MM.1S (cell line): ENCODE data around the gene DLAT.
"Not testable (repeated sequence)": the region's sequence is repeated elsewhere in the genome, so short reads cannot be mapped to it uniquely, and the experiment has no call there.

Experiments used
- DNase-seq: peaks from one replicate; pipeline ENCODE4 v3.0.0-alpha.2; 2015
- H2AFZ ChIP-seq: fragments of 300-600 bp; sonication (generic); 2 replicates; pipeline ENCODE4 v1.6.0; 2016; ENCODE audit warnings: antibody characterized with exemption, low read length
- H3F3A ChIP-seq: fragments of 300-600 bp; sonication (generic); 2 replicates; pipeline ENCODE4 v1.6.1; 2016; ENCODE audit warnings: mild to moderate bottlenecking, antibody characterized with exemption, low read length, moderate library complexity, mixed read lengths; ENCODE audit not compliant: insufficient read depth
- H3K27ac ChIP-seq: fragments of 300-600 bp; sonication (generic); 2 replicates; pipeline ENCODE4 v1.5.1; 2016; ENCODE audit warnings: mild to moderate bottlenecking, low read length
- H3K27me3 ChIP-seq: fragments of 300-600 bp; sonication (generic); replicated peaks from 2 replicates; pipeline ENCODE4 v1.6.0; 2016; ENCODE audit warnings: low read length; ENCODE audit not compliant: insufficient read depth
- H3K36me3 ChIP-seq: fragments of 300-600 bp; sonication (generic); replicated peaks from 2 replicates; pipeline ENCODE4 v1.6.1; 2016; ENCODE audit warnings: mild to moderate bottlenecking, low read length, mixed read lengths; ENCODE audit not compliant: insufficient read depth
- H3K4me1 ChIP-seq: fragments of 300-600 bp; sonication (generic); 2 replicates; pipeline ENCODE4 v1.6.1; 2016; ENCODE audit warnings: low read length, mixed read lengths
- H3K4me2 ChIP-seq: fragments of 300-600 bp; sonication (generic); 2 replicates; pipeline ENCODE4 v1.6.0; 2016; ENCODE audit warnings: low read depth, low read length
- H3K4me3 ChIP-seq: fragments of 300-600 bp; sonication (generic); 2 replicates; pipeline ENCODE4 v1.5.1; 2016; ENCODE audit warnings: low read length, mixed read lengths
- H3K79me2 ChIP-seq: fragments of 300-600 bp; sonication (generic); 2 replicates; pipeline ENCODE4 v1.6.1; 2016; ENCODE audit warnings: mixed run types, low read length, mixed read lengths
- H3K9ac ChIP-seq: fragments of 300-600 bp; sonication (generic); 2 replicates; pipeline ENCODE4 v1.6.1; 2016; ENCODE audit warnings: low read length, mixed read lengths
- H3K9me2 ChIP-seq: fragments of 300-600 bp; sonication (generic); replicated peaks from 2 replicates; pipeline ENCODE4 v1.6.1; 2016; ENCODE audit warnings: mild to moderate bottlenecking, low read length, mixed read lengths; ENCODE audit not compliant: insufficient read depth
- H3K9me3 ChIP-seq: fragments of 300-600 bp; sonication (generic); replicated peaks from 2 replicates; pipeline ENCODE4 v1.6.1; 2016; ENCODE audit warnings: mild to moderate bottlenecking, low read length, mixed read lengths; ENCODE audit not compliant: insufficient read depth
- H4K20me1 ChIP-seq: fragments of 300-600 bp; sonication (generic); 2 replicates; pipeline ENCODE4 v1.6.1; 2016; ENCODE audit warnings: mild to moderate bottlenecking, low read length, moderate library complexity, mixed read lengths; ENCODE audit not compliant: insufficient read depth
- EZH2 ChIP-seq: fragments of 300-600 bp; sonication (generic); optimal IDR thresholded peaks from 2 replicates; pipeline ENCODE3; 2017; ENCODE audit warnings: low read depth, mild to moderate bottlenecking, antibody characterized with exemption, low read length, mixed read lengths
- EZH2phosphoT487 ChIP-seq: fragments of 300-600 bp; sonication (generic); IDR thresholded peaks from 2 replicates; pipeline ENCODE4 v1.6.1; 2018; ENCODE audit warnings: antibody characterized with exemption, low read length
- TF ChIP-seq, protein P1 (sequence below): fragments of 300-600 bp; sonication (generic); IDR thresholded peaks from 2 replicates; pipeline ENCODE4 v1.5.1; 2016; ENCODE audit warnings: antibody characterized with exemption, low read length, mixed read lengths

DLAT gene

GRCh38 chr11:112044961-112045360 lies 19.8 kb downstream of the DLAT start:
- Histone ChIP-seq H3K9me2 (no peaks in the 10 kb centered on the region), H3K9ac (no peak overlapping the region), H3K27me3 (no peaks in the 10 kb centered on the region), H4K20me1 (0 out of 2 replicates have a peak, but pooled peaks cover 3% of the 10 kb centered on the region), H3K9me3 (no peaks in the 10 kb centered on the region), H3F3A (no peaks in the 10 kb centered on the region), H2AFZ (no peak overlapping the region), H3K79me2 (peaks cover 15% of the 10 kb centered on the region), H3K4me1 (peaks cover 4% of the 10 kb centered on the region; the same call in 1 of the 2 replicates), H3K4me2 (no peak overlapping the region), H3K36me3 (peaks cover 4% of the 10 kb centered on the region; the same call in 1 of the 2 replicates), H3K27ac (no peak overlapping the region), H3K4me3 (no peak overlapping the region)
- TF ChIP-seq EZH2 (no peak), EZH2phosphoT487 (no peak)
- TF ChIP-seq, protein P1, sequence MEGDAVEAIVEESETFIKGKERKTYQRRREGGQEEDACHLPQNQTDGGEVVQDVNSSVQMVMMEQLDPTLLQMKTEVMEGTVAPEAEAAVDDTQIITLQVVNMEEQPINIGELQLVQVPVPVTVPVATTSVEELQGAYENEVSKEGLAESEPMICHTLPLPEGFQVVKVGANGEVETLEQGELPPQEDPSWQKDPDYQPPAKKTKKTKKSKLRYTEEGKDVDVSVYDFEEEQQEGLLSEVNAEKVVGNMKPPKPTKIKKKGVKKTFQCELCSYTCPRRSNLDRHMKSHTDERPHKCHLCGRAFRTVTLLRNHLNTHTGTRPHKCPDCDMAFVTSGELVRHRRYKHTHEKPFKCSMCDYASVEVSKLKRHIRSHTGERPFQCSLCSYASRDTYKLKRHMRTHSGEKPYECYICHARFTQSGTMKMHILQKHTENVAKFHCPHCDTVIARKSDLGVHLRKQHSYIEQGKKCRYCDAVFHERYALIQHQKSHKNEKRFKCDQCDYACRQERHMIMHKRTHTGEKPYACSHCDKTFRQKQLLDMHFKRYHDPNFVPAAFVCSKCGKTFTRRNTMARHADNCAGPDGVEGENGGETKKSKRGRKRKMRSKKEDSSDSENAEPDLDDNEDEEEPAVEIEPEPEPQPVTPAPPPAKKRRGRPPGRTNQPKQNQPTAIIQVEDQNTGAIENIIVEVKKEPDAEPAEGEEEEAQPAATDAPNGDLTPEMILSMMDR = no peak
- no peak for DNase-seq

GRCh38 chr11:112046647-112047046 lies 21.4 kb downstream of the DLAT start:
- DNase-seq, H3K36me3 ChIP-seq, H3K4me2 ChIP-seq, H4K20me1 ChIP-seq, H2AFZ ChIP-seq, H3K79me2 ChIP-seq, H3K27ac ChIP-seq, H3K9me3 ChIP-seq, H3K27me3 ChIP-seq, H3K9ac ChIP-seq, H3K4me3 ChIP-seq, H3K9me2 ChIP-seq: not testable (repeated sequence)
- Histone ChIP-seq H3F3A (peaks cover 11% of the 10 kb centered on the region), H3K4me1 (peaks cover 18% of the 10 kb centered on the region)

DNA sequence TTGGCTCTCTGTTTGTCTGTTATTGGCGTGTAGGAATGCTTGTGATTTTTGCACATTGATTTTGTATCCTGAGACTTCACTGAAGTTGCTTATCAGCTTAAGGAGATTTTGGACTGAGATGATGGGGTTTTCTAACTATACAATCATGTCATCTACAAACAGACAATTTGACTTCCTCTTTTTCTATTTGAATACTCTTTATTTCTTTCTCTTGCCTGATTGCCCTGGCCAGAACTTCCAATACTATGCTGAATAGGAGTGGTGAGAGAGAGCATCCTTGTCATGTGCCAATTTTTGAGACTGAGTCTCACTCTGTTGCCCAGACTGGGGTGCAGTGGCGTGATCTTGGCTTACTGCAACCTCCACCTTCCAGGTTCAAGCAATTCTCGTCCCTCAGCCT lies 23.0 kb downstream of the DLAT start:
- not testable (repeated sequence) for H3K9ac ChIP-seq, H3K27me3 ChIP-seq, H3K36me3 ChIP-seq, H3K4me3 ChIP-seq, H3K9me2 ChIP-seq, H3K9me3 ChIP-seq, DNase-seq, H3K79me2 ChIP-seq, H2AFZ ChIP-seq, H4K20me1 ChIP-seq, H3K4me2 ChIP-seq, H3K27ac ChIP-seq
- Histone ChIP-seq H3K4me1 (peaks cover 18% of the 10 kb centered on the region), H3F3A (peaks cover 11% of the 10 kb centered on the region)

DNA sequence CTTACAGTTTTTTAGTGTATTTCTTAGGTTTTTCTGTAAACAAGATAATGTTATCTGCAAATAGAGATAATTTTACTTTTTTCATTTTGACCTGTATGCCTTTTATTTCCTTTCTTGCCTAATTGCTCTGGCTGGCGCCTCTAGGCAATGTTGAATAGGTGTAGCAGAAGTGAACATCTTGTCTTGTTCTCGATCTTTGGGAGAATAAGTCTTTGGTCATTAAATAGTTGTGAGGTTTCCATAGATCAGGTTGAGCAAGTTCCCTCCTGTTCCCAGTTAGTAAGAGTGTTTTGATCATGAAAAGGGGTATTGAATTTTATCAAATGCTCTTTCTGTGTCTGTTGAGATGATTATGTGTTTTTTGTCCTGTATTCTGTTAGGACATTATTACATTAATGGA lies 24.6 kb downstream of the DLAT start:
- Histone ChIP-seq H4K20me1 (peaks cover 7% of the 10 kb centered on the region; the same call in 1 of the 2 replicates), H3K9me2 (no peaks in the 10 kb centered on the region), H3K27ac (no peak overlapping the region), H3K4me3 (no peak overlapping the region), H3K4me2 (no peak overlapping the region), H2AFZ (no peak overlapping the region), H3K9me3 (no peaks in the 10 kb centered on the region), H3K27me3 (no peaks in the 10 kb centered on the region), H3K4me1 (peaks cover 18% of the 10 kb centered on the region), H3K79me2 (peaks cover 8% of the 10 kb centered on the region; the same call in 1 of the 2 replicates), H3F3A (peaks cover 11% of the 10 kb centered on the region), H3K36me3 (peaks cover 8% of the 10 kb centered on the region), H3K9ac (no peak overlapping the region)
- DNase-seq = no peak
- TF ChIP-seq EZH2phosphoT487 (no peak), EZH2 (no peak)
- TF ChIP-seq, protein P1 = no peak
